ENCODE results near the gene NEDD9.

The NEDD9 gene

DNA sequence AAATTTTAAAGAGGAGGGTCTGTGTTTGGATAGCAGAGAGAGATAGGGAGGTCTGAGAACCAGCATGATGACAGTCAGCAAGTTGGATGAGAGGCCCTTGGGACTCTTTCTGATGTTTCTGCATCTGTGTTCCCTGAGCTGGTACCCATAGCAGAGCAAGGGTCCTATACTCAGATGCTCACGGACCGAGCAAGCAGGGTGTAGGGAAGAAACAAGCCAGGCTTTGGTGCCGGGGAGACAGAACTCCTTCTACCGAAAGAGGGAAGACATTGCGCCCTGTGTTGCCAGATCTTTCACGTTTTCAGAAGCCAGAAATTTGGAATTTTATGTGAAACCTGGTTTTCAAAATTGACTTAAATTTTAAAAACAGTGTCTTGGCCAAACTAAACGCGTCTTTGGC lies 34.6 kb downstream of the NEDD9 start:
- no peak for DNase-seq

DNA sequence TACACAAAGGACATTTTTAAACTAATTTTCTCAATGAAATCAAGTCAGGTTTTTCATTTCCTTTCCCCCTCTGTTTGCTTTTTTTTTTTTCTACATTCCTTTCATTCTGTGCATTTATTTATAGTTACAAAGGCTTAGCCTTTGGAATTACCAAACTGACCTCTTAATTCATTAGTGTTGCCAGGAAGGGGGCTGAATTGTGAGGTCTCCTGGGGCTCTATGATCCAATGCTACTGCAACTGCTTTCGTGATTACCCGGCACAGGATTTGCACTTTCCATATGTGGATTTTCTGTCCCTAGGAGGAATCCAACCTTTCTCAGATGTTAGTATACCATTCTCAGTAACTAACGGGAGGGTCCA lies 35.3 kb downstream of the NEDD9 start:
- no peak for DNase-seq

DNA sequence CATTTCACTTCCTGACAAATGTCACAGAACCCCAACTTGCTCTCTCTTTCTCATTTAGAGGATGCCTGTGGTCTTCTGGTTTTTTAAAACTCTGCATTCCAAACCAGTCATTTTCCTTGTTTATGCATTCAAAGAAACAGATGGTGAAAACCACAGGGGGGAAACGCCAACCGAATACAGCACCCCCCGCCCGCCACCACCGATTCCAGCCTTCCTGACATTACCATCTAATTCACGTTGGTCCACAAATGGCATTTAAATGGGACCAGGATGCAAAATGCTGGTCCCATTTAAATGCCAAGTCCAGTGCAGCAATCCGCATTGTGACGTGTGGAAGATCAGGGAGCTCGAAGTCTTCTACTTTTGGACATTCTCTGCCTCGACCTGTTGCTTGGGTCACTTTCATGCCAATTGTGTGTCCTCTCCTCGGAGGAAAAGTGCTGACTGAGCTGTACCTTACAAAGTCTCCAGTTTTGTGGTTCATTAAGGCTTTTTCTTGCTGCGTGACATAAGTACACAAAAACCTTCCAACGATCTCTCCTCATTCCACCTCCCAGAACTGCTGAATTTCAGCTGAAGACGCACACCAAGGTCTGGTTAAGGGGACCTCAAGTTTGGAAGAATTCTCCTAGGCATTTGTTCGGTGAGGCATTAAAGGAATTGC lies 35.8 kb downstream of the NEDD9 start:
- no peak for DNase-seq

DNA sequence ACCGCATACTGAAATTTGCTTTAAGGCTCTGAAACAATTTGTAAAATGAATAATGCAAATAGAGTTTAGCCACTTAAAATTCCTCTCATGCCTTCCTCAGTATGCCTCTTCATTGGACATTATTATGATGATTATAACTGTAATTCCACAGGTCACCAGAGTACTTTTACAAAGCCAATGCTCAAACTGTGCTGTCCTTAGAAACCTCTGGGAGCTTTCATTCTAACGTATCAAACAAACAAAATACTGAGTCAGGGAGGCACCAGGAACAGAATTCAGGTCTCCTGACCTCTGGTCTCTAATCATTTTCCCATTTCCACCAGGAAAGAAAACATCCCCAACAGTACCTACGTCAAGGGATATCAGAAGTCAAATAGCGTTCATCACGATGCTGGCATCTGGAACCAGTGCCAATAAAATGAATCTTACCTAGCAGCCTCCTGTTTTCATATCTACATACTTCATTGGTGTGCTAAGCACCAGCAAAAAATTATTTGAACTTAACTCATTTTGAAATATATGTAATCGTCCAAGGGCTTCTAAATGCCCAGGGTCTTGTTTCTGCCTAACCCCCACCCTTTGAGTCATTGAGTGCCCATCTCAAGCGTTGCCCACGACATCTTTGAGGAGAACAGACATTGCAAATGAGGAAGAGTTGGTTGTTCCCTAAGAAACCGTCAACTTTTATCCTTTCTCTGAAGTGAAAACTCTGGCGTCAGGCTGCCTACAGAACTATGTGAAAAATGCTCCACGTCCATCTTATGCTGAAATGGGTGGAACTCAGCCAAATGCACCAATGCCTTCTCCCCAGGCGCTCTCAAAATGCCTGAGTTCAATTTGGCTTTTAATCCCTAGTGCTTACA lies 37.9 kb downstream of the NEDD9 start:
- DNase-seq: no peak

DNA sequence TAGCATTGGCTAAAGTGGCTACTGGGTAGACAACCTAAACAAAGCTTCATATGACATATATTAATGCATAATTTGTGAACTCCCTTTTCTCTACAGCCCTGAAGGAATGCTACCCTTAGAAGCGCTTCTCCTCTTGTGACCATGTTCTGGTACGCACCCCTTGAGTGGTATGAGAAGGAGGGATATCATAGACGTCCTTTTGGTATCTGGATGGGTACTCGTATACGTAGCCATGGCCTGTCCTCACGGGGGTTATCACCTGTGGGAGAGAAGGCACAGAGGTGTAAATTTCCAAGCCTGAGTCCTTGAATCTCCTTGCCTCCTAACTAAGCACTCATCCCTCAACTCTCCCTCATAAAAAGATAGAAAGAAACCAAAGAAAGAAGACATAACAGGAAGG lies 39.0 kb downstream of the NEDD9 start:
- no peak for DNase-seq

DNA sequence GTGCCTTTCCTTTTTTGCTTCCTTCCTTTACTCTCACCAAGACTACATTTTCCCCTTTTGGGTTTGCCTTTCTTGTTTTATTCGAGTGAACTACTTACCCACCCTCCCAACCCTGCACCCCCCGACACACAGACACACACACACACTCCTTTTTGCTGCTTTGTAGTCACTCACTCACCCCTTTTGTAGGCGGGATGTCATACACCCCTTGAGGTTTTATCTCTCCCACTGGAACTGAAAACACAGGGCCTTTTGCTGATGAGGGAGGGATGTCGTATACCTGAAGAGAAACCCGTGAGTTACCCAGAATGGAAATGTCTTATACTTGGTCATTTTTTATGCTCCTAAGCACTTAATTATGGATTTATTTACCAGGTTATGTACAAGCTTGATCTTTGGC lies 40.3 kb downstream of the NEDD9 start:
- DNase-seq: no peak

DNA sequence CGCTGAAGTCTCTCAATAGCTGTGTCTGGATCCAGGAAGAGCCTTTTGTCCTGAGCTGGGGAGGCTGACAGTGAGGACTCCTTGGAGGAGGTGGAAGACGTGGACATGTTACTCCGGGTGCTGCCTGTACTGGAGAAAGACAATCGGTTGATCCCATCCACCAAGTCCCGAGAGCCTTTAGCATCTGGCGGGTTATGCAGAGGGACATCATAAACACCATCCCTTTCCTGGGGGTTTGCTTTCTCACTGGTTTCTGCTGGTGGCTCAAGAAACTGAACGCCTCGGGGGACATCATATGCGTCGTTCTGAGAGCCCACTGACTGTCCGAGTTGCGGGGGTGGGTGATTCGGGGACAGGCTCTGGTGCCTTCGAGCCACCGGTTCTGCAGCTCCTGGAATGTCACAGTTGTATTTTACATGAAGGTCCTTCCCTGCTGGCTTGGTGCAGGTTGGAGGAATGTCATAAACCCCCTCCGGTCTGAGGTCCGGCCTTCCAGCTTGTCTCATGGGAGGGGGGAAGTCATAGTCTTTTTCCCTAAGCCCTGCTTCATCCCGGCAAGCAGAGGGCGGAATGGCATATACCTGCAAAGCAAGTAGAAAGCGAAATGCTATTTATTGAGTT lies 41.7 kb downstream of the NEDD9 start:
- no peak for DNase-seq

DNA sequence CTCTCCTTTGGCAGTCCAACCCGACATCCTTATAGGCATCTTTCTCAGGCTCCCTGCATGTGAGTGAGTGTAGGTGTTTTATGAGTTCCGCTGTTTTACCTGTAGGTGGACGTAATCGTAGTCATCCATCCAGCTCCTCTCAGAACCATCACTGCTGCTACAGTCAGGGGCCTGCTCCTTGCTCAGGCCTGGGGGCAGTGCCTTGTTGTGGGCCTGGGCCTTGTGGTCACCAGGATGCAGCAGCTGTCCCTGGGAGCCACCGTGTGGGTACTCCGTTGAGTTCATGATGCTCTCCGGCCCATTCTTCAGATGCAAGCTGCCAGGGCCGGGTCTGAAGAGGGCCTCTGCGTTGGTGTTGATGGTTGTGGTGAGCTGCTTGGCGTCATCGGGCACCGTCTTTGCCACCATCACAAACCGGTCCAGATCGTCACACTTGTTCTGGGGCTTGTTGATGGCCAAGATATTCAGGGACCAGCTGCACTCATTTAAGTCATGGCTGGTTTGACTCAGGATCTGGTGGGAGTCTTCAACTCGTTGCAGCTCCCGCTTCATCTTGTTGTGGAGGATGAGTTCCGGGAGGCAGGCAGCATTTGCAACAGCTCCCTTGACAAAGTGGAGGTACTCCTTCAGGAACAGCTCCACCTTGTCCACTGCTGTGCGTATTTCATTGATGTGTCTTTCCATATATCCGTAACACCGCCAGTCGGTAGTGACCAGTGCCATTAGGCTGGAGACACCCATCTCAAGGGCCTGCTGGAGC lies 42.4 kb downstream of the NEDD9 start:
- DNase-seq: no peak

DNA sequence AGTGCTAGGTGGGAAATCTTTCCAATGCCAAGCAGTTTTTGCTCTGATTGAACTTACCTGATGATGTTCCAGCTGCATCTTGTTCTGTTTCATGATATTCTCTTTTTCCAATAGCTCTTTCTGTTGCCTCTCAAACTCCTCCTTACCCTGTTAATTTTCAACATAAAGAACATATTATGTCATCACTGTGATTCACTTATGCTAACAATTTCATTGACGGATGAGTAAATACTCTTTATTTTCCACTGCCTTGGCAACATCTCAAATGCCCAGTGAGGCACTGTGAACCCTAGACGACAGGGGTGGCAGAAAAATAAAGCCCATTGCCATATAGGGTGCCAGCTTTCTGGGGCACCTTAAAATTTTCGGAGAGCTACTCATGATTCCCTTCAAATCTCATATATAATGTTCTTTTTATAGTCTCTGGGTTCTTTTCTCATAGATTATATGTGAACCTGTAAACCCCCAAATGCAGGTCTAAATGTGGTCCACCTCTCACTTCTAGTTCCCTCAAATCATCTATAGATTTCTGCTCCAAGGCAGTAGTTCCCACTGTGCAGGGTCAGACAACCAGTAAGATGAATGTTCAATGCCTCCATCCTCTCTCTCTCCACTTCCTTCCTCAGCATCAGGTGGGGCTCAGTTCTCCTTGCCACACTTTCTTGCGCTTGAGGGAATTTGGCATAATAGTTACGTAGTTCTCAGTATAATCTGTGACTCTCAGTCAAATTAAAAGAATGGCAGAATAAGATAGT lies 44.1 kb downstream of the NEDD9 start:
- DNase-seq: no peak

DNA sequence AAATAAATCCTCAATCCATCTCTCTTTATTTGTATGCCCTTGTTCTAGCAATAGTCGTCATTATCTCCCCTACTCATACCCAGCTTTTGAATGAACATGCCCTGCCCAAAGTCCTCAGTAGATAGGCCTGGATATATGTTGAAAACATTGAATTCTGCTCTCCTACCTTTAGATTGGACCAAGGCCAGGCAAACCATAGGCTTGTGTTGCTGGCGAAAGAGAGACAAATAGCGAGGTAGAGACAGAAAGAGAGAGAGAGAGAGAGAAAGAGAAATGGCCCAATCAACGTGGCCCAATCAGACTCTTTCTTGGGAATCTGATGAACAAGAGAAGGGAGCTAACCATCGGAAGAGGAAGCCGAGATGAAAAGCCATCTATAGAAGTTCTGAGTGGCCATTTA lies 45.2 kb downstream of the NEDD9 start:
- no peak for DNase-seq

DNA sequence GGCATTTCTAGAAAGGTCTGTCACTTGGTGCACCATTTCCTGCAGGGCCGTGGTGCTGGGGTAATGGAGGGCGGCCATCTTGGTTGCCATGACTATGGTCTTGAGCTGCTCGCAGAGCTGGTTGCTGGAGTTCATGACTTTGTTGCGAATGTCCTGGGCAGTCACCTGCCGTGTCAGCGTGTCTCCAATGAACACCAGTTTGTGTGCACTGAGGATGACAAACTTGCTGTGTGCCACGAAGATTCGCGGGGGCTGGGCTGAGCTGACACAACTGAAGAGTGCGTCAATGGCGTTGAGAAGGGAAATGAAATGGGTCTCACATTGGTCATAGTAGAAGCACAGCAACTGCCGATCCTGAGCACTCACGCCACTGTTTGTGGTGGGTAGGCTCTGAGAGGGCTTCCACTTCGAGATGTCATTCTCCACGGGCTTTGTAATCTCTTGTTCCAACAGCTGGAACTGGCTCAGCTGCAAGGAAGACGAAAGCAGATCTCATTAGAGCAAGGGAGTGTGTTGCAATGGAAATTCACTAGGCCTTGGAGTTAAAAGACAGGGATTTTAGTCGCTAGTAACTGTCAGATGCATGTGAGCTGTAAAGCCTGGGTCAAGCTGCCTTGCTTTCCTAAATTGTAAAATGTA lies 47.1 kb downstream of the NEDD9 start:
- DNase-seq: no peak

DNA sequence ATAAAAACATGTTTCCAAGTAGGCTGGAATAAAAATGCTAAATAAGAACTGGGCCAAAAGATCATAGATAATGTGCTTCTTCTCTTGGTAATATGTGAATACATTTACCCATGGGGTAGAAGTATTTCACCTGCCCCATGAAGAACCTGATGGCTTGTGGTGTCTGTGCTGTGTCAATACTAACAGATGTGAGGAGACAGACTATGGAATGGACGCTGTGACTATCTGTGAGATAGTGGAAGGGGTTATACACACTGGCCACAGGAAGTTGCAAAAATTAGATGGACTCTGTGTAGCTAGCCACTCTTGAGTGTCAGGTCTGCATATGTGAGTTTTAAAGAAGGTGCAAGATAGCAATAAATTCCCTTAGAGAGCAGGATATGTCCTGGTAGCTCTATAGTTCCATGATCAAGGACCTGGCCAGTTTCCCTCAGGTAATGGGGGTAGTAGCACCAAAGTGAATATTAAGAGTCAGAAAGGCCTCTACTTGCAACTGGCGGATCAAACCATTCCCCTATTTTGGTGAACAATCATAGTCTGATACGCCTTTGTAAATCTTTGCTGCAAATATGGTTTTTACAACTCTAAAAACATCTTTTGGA lies 48.6 kb downstream of the NEDD9 start:
- no peak for DNase-seq

DNA sequence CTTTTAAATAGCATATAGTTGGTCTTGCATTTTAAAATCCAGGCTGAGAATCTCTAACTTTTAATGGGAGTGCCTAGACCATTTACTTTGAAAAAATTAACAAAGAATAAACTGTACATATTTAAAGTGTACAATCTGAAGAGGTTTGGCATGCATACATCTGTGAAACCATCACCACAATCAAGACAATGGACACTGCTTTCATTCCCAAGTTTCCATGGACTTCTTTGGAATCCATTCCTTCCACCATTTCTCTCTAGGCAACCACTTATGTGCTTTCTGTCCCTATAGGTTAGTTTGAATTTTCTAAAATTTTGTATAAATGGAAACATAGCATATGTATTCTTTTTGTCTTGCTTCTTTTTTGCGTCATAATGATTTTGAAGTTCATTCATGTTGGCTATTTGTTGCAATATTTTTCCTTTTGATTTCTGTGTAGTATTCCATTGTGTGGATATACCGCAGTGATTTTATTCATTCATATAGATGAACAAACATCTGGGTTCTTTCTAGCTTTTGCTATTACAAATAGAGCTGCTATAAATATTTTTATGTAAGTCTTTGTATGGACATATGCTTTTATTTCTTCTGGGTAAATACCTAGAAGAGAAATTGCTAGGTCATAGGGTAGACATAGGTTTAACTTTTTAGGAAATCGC lies 50.9 kb downstream of the NEDD9 start:
- no peak for DNase-seq

DNA sequence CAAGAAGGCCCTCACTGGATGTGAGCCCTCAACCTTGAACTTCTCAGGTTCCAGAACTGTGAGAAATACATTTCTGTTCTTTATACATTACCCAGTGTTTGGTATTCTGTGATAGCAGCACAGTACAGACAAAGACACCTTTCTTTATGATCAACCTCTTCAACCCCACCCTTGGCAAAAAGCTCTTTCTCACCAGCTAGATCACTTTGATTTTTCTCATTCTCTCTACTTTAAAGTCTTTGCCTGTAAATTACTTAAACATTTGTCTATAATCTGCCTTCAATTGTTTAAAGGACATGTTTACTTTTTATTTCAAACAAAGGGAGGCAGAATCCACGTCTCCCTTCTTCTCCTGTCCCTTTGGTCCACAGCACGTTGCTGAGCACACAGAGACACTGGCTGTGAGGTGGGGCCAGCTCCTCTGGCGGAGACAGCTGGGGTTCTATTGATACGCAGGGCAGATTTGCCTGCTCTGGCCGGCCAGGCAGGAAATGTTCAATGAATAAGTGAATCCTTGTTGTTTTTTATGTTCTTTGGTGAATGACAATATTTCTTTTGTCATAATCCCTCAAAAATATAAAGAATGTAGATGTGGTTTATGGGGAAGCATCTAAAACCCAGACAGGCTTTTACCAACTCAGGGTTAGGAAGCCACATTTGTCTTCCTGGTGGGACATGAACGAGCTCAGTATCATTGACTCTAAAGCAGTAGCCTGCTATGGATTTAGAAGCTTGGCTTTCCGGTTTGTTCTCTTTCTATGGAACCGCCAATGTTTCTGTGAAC lies 52.9 kb downstream of the NEDD9 start:
- DNase-seq: no peak

DNA sequence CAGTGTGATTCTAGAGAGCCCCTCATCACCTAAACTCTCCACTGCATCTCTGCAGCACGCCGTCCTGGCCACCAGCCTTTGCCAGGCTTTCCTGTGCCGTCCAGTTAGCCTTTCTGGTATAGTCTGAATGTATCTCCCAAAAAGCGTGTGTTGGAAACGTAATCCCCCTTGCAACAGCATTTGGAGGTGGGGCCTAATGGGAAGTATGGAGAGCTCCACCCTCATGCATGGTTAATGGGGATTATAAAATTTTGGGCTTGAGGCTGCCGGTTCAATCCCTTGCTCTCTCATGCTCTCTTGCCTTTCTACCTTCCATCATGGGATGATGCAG lies 53.4 kb downstream of the NEDD9 start:
- DNase-seq: no peak

DNA sequence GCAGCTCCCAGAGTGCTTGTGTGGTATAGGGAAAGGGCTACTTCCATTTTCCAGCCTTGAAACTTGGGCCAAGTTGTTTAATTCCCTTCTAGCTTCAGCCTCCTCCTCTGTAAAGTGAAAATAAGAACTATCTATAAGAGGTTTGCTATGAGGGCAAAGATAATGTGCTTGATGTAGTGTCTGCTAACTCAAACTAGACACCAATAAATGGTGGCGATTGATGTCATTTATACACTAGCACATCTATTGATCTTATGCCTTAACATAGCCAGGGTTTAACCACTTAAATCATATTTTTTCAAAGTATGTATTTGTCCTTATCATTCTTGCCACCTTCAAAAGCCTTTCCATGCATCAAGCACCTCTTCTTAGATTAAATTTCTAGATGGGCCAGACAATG lies 55.2 kb downstream of the NEDD9 start:
- no peak for DNase-seq

DNA sequence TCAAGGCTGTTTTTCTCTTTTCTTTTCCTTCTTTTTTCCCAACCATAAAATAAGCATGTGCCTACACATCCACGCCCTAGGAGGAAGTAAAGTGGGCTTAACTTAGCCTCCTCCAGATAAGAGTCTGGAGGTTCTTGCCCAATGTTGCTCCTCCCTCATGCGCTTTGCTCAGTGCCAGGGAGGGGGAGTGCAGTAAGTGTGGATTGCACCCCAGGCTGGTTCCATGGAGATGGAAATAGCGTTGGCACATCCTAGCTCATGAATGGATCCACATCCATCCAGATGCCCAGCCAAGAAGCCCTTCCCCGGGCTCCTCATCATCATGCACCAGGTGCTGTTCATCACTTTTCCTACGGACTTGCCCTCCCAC lies 58.2 kb downstream of the NEDD9 start:
- no peak for DNase-seq

DNA sequence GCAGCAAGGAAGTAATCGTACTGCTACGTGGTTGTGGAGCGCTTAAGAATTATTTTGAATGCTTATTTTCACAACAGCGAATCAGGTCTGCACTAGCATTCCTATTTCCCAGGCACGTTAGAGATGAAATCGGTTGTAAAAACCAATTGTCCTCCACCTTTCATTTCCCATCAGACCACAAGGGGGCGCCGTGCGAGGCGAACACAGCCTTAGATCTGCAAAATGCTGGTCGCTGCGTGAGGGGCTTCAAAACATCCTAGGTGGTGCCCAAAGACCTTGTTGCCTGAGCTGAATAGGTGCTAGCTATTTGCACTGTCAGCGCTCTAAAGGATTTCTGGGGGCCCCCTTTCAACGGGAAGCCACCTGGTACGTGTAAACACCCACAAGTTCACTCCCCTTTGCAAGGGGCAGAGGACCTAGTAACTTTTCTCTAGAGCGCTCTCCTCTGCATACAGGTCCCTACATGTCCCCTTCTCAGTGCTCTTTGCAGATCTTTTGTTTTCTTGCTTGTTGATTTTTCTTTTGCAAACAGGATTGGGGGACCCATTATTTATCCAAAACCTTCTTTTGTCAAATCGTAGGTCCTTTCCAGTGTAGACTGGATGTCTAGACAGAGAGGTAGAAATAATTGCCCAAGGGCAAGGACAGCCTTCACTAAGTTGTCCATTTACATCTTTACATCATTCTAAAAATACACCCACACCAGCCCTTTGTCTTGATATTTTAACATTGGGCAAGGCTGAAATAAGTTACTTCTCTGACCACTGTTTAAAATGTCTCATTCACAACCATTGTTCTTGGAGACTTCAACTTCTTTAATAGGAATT lies 59.8 kb downstream of the NEDD9 start:
- peak; percentile 95 for DNase-seq

DNA sequence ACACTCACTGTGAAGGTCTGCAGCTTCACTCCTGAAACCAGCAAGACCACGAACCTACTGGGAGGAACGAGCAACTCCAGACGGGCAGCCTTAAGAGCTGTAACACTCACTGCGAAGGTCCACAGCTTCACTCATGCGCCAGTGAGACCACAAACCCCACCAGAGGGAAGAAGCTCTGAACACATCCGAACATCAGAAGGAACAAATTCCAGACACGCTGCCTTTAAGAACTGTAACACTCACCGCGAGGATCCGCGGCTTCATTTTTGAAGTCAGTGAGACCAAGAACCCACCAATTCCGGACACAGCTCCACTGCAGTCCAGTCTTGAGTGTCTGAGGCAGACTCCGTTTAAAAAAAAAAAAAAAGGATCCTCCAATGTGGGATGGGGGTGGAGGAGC lies 60.5 kb downstream of the NEDD9 start:
- DNase-seq: no peak
